Measurements from ENCODE around the gene FYB1.
A peak's percentile ranks its signal among the peaks of the same experiment; 100 is the strongest.

FYB1 gene

GRCh38 chr5:39118638-39119037 is 100.7 kb downstream of the FYB1 start:
- DNase-seq (ENCODE audit: low spot score): no peak

DNA sequence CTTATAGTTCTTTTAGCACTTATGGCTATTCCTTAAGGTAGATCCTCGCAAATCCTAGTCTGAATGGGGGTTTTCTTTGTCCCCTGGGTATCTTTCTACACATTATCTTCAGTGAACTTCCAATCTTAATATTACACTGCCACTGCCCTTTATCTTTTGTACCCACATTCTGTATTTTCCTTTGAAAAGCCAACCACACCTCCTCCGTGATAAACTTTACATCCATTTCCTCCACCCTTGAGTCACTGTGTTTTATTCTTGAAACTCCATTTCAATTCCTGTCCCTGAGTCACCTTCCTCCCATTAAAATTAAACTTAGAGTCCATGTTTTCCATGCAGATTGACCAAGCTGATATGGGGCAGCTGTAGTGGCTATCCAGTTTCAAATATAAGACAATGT is 102.0 kb downstream of the FYB1 start:
- DNase-seq (ENCODE audit: low spot score): no peak

GRCh38 chr5:39116344-39117170 is 102.8 kb downstream of the FYB1 start:
- DNase-seq (ENCODE audit: low spot score): no peak

- DNase-seq (ENCODE audit: low spot score): no peak
Measured at GRCh38 chr5:39115644-39116343, 103.6 kb downstream of the FYB1 start.

DNA sequence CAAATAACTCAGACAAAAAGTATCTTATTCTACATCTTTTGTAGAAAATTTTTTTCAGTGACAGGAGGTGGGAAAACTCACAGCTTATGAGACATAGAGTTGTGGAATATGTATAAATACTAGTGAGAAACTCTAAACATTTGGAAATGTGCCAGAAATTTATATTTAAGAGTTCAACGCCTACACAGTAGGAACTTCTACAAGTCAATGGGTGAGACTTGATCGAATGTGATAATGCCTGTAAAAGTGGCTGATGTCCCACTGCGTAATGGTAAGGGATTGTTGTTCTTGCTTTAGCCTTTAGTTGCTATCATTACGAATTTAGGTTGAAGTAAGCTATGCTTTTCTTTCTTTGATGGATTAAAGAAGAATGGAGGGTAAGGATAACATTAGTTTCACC is 105.2 kb downstream of the FYB1 start:
- no peak for DNase-seq (ENCODE audit: low spot score)

DNA sequence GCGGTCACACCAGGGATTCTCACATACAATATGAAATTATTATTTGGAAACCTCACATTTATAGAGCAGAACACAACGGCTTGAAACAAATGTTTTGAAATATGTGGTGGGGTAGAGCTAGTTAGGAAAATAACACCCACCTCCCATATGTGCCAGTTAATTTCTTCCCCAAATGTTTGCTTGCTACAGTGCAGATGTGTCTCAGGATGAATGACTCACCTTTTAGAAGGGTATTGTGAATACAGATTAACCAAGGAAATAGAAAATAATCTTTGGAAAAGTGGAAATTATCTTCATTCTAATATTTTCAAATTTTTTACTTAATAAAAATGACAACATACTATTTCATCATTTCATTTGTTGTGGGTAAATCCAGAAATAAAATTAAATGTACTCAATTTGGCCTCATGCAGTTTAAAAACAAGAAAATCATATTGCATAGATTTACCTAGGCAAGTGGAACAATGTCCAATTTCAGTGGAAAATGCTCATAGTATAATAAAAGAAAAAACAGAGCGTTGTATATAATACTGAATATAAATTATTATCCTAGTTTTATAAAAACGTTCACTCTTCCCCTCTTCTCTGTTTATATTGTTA is 105.9 kb downstream of the FYB1 start:
- no peak for DNase-seq (ENCODE audit: low spot score)

DNA sequence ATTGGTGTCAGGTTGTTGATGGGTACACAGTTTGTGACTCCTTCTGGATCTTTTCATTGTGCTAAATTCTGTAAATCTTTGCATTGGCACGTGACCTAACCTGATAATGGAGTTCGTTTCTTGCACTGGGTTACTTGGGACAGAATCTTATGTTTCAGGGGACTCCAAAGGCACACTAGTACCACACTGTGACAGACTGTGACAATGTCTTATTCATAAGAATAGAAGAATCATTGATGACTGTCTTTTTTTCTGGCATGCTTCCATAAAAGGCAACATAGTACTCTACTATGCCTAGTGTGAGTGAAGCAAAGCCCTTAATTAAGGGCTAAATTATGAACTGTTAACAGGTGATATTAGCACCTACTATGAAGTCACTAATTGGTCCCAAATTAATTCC is 109.8 kb downstream of the FYB1 start:
- DNase-seq (ENCODE audit: low spot score): no peak

DNA sequence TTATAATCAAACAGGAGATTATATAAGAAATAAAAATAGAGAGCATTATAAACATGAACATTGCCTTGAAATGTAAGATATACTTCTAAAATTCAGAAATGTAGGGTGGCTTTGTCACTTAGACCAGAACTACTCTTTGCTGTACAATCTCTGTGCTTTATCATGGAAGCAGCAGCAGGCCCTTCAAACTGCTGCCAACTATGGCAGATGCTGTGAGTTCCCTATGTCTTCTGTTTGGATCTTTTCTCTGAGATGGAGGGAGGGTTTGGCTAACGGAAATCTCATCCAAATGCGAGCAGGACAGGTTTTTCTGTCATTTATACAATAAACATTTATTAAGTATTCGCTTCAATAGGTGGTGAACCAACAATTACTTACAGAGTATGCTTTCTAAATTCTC is 110.4 kb downstream of the FYB1 start:
- DNase-seq (ENCODE audit: low spot score): no peak

DNA sequence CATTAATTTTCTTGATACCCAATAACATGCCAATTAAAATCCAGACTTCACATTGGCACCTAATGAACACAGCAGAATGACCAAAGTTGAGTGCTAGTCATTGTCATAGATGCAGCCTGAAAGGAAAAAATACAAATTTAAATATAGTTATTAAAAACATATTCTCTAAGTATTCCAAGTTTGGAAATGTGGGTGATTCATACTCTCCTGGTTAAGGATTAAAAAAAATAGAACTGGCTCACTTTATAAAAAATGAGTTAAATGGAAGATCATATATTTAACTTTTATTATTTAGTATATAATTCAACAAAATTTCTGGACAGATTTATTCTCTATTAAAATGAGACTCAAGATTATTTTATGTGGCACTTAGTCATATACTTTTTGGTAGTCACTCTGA is 112.0 kb downstream of the FYB1 start:
- no peak for DNase-seq (ENCODE audit: low spot score)

GRCh38 chr5:39106322-39106721 is 113.0 kb downstream of the FYB1 start:
- no peak for DNase-seq (ENCODE audit: low spot score)

DNA sequence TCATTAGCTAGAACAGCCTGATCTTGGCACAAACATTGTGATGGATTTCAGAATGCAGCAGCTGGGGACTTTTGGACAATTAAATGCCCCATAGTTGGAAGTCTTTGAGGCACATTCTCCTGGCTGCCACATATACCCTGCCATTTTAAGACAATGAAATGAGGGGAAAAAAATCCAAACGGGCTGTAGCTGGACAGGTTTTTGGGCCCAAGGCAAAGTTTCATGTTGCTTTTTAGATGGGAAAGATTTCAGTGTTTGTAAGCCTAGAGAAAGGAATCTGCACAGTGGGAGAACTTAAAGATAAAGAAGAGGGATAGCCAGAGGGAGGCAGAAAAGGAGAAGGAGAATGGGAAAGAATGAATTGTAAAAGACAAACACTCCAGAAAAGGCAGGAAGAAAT is 115.1 kb downstream of the FYB1 start:
- no peak for DNase-seq (ENCODE audit: low spot score)

DNA sequence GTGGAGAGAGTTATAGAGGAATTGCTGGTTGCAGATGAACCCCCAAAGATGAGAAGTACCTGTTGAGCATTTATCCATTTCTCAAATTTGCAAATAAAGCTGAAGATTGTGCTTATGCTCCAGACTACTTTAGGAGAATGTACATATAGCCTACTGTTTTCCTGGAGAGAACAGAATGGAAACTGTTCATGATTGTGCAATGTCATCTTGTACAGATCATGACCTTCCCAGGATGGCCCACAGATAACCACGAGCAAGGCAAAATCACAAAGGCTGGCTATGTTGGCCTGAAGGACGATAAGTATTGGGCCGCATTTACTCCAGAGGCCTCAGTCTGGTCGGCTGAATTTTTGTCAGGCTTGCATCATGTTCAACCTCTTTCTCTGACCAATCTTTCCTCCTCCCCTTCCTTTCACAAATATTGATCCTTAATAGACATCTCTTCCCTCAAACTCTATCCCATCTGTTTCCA is 116.6 kb downstream of the FYB1 start:
- DNase-seq (ENCODE audit: low spot score): no peak

DNA sequence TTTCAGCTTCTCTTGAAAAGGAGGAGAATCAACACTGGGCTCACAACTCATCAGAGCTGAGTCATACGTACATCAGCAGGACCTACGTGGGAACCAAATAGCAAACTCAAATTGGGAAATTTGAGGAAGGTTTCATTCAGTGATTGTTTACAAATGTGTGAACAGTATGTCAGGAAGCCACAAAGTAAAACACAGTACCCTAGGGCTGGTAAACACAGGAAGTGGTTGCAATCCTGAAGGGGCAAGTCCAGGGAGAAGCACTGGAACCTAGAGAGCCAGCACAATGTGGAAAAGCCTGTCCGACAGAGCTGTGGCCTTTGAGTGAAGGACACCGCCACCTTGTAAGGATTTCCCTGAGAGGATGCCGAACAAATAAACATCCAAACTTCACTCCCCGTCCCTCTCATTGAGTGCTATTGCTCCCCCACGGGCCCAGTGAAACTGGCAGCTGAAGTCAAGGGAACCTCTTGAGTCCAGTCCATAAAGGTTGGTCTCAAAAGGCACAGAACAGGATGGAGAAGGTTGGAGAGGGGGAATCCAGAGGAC is 118.4 kb downstream of the FYB1 start:
- DNase-seq (ENCODE audit: low spot score): no peak

DNA sequence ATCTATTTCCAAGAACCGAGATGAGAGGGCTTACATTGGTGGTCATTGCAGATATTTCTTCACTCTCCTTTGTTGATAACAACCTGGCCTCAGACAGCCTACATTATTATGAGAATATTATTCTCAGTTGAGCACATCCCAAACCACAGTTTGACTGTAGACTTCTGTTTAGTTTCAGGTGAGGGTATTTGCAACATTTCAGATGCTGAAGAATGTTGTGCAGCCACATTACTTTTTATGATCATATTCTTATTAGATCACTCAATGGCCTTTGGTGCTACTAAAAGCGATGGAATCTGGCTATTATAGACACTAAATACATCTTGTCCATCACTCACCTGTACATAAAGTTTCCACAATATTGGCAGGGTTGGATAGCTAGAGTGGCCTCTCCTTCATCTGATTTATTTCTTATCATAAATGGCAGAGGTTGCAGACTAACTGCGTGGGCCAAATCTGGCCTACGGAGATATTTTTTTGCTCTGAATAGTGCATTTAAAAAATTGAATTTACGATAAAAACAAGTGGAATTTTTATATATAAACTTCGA is 119.0 kb downstream of the FYB1 start:
- no peak for DNase-seq (ENCODE audit: low spot score)

DNA sequence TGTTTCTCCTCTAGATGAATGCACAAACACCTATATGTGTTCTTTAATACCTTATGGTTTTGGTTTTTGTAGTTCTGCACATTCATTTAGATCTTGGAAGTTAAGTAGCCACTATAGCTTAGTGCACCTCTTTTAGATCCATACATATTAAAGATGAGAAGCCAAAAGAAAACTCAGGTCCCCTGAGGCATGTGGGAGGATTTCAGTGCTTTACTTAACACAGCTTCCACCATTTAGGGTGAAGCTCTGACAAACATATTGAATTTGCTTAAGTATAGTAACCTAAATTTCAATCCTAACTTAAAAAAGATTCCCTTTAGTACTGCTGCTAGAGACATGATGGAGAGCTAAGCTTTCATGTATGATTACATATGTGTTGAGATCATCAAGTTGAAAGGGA is 119.5 kb downstream of the FYB1 start:
- DNase-seq (ENCODE audit: low spot score): no peak

- DNase-seq (ENCODE audit: low spot score): no peak
Measured at GRCh38 chr5:39093352-39093751, 126.0 kb downstream of the FYB1 start.

- no peak for DNase-seq (ENCODE audit: low spot score)
Measured at GRCh38 chr5:39092581-39093351, 126.6 kb downstream of the FYB1 start.

DNA sequence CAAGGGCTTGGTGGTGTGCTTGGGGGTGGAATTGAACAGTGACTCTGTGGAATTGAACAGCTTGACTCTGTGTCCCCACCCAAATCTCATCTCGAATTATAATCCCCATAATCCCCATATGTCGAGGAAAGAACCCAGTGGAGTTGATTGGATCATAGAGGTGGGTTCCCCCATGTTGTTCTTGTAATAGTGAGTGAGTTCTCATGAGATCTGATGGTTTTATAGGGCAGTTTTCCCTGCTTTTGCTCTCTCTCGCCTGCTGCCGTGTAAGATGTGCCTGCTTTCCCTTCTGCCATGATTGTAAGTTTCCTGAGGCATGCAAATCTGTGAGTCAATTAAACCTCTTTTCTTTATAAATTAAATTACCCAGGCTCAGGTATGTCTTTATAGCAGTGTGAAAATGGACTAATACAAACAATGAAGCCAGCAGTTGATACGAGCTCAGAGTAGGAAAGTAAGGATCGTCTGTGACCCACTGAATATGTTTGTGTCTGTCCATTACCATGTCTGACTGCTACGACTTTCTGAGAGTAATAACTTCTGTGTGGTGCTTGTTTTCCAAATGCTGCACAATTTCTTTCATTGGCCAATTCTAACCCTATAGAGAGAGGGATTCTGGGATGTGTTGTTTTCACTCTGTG is 127.3 kb downstream of the FYB1 start:
- DNase-seq (ENCODE audit: low spot score): no peak

DNA sequence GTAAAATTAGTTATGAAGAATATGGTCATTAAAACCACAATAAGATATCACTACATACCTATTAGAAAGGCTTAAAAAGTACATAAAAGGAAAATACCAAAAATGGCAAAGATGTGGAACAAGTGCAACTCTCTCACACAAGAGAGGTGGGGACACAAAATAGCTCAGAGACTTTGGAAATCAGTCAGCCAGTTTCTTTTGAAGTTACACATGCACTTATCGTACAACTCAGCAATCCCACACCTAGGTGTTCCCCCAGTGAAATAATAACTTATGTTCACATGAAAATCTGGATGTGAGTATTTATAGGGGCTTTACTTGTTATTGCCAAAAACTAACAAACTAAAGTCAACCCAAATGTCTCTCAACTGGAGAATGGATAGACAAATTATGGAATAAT is 135.4 kb downstream of the FYB1 start:
- no peak for DNase-seq (ENCODE audit: low spot score)

- no peak for DNase-seq (ENCODE audit: low spot score)
Measured at GRCh38 chr5:39082995-39083394, 136.4 kb downstream of the FYB1 start.

GRCh38 chr5:39080597-39081204 is 138.7 kb downstream of the FYB1 start:
- peak; percentile 55 for DNase-seq (ENCODE audit: low spot score)
